B cell (primary cell): ENCODE data around the gene ANXA4. TPM values are rescaled to one million over a fixed set of nuclear protein-coding genes. Genes with fewer than 3 reads are reported as not detected.

ENCODE experiments used
- ATAC-seq: fragments of 200-7000 bp; cut with Tn5 transposase; one replicate; pipeline ENCODE4 v1.10.0; 2021; ENCODE audit warnings: low read depth, mild to moderate bottlenecking, moderate number of reproducible peaks, moderate library complexity
- CTCF ChIA-PET: fragments of 350-600 bp; sonication (Branson Sonifier 250); formaldehyde crosslinking; loops from one replicate; lab custom pipeline; 2021; ENCODE audit warnings: antibody characterized with exemption, inconsistent platforms; lab: Charles Lee
- POLR2A ChIA-PET: fragments of 350-600 bp; sonication (Branson Sonifier 250); formaldehyde crosslinking; loops from one replicate; lab custom pipeline; 2021; ENCODE audit warnings: antibody characterized with exemption; lab: Charles Lee
- DNase-seq: peaks from one replicate; pipeline ENCODE4 v3.0.0; 2013
- H2AFZ ChIP-seq: 2 replicates; pipeline ENCODE4 v1.6.1; 2012; ENCODE audit warnings: mild to moderate bottlenecking, low read depth, low read length; ENCODE audit not compliant: insufficient read depth, poor library complexity, severe bottlenecking
- H3K27ac ChIP-seq, 2 donors: 1 replicate in 1 of 2; 2 replicates in 1 of 2; pipeline ENCODE4 v1.5.1; 2012 to 2013; ENCODE audit warnings: low read length in 2 of 2, mild to moderate bottlenecking in 2 of 2, moderate library complexity in 1 of 2
- H3K27me3 ChIP-seq, 4 experiments: fragments of 200-600 bp in 1 of 4; sonication (generic) in 1 of 4; replicated peaks in 1 of 4; 1 replicate in 2 of 4; 2 replicates in 2 of 4; pipeline versions ENCODE4 v1.6.1 to v1.7.0; 2013 to 2016; ENCODE audit warnings: low read length in 3 of 4, mild to moderate bottlenecking in 2 of 4, mixed read lengths in 1 of 4, moderate library complexity in 1 of 4; ENCODE audit not compliant: insufficient read depth in 4 of 4, control insufficient read depth in 3 of 4; ENCODE audit errors: control extremely low read depth in 1 of 4
- H3K36me3 ChIP-seq, 2 experiments: replicated peaks in 1 of 2; 1 replicate in 1 of 2; 2 replicates in 1 of 2; pipeline versions ENCODE4 v1.6.1 to v1.7.1; 2013; ENCODE audit warnings: low read length in 1 of 2; ENCODE audit not compliant: insufficient read depth in 2 of 2, control insufficient read depth in 1 of 2; ENCODE audit errors: control extremely low read depth in 1 of 2, extremely low read depth in 1 of 2
- H3K4me1 ChIP-seq, 2 donors: fragments of 200-600 bp in 1 of 2; sonication (generic) in 1 of 2; 1 replicate in 1 of 2; 2 replicates in 1 of 2; pipeline versions ENCODE4 v1.5.1 to v1.6.1; 2013 to 2017; ENCODE audit warnings: low read length in 2 of 2; ENCODE audit not compliant: control insufficient read depth in 2 of 2, insufficient read depth in 2 of 2
- H3K4me2 ChIP-seq: replicated peaks from 2 replicates; pipeline ENCODE3; 2012; ENCODE audit warnings: mild to moderate bottlenecking, low read depth, low read length; ENCODE audit not compliant: poor library complexity, severe bottlenecking
- H3K4me3 ChIP-seq, 5 experiments: fragments of 200-600 bp in 1 of 5; sonication (generic) in 1 of 5; 1 replicate in 3 of 5; 2 replicates in 2 of 5; pipeline versions ENCODE4 v1.5.1 to v1.7.0; 2011 to 2016; ENCODE audit warnings: low read length in 4 of 5, mild to moderate bottlenecking in 4 of 5, low read depth in 2 of 5, control low read depth in 1 of 5, moderate library complexity in 1 of 5; ENCODE audit not compliant: insufficient read depth in 1 of 5; ENCODE audit errors: control extremely low read depth in 1 of 5, extremely low read depth in 1 of 5
- H3K79me2 ChIP-seq: fragments of 200-600 bp; sonication (generic); one replicate; pipeline ENCODE4 v1.6.0; 2016; ENCODE audit warnings: low read length; ENCODE audit not compliant: control insufficient read depth, insufficient read depth
- H3K9ac ChIP-seq: fragments of 200-600 bp; sonication (generic); 2 replicates; pipeline ENCODE4 v1.6.1; 2017; ENCODE audit warnings: mild to moderate bottlenecking, low read length, moderate library complexity
- H3K9me3 ChIP-seq, 3 donors: one replicate each; pipeline versions ENCODE4 v1.6.1 to v1.7.1; 2013; ENCODE audit warnings: low read length in 2 of 3; ENCODE audit not compliant: control insufficient read depth in 2 of 3, insufficient read depth in 1 of 3; ENCODE audit errors: control extremely low read depth in 1 of 3
- H4K20me1 ChIP-seq: 2 replicates; pipeline ENCODE4 v1.6.0; 2012; ENCODE audit warnings: mild to moderate bottlenecking, low read length; ENCODE audit not compliant: insufficient read depth, control insufficient read depth, poor library complexity, severe bottlenecking
- H3K27ac Mint-ChIP-seq: one replicate; pipeline ENCODE4 v1.8.0; 2021; ENCODE audit warnings: mixed read lengths
- H3K27me3 Mint-ChIP-seq: one replicate; pipeline ENCODE4 v1.8.0; 2021; ENCODE audit warnings: mixed read lengths
- H3K4me1 Mint-ChIP-seq: one replicate; pipeline ENCODE4 v1.8.0; 2021; ENCODE audit warnings: mixed read lengths
- H3K4me3 Mint-ChIP-seq: one replicate; pipeline ENCODE4 v1.8.0; 2021; ENCODE audit warnings: mixed read lengths
- H3K9me3 Mint-ChIP-seq: one replicate; pipeline ENCODE4 v1.8.0; 2022; ENCODE audit warnings: mixed read lengths; ENCODE audit not compliant: insufficient read depth
- CTCF ChIP-seq: fragments of 200-600 bp; IDR thresholded peaks from one replicate; pipeline ENCODE4 v1.8.0; 2022; ENCODE audit warnings: antibody characterized with exemption, mild to moderate bottlenecking
- EZH2 ChIP-seq: IDR thresholded peaks from 2 replicates; pipeline ENCODE4 v1.6.1; 2012; ENCODE audit warnings: borderline replicate concordance, low read depth, mild to moderate bottlenecking, moderate library complexity, low read length; ENCODE audit not compliant: insufficient read depth, poor library complexity, severe bottlenecking
- WGBS: methylation state at CpG from one replicate; pipeline ENCODE4 v1.1.5; 2013; ENCODE audit warnings: missing lambda C conversion rate; ENCODE audit not compliant: insufficient coverage; 5-methylcytosine and 5-hydroxymethylcytosine counted together
- intact Hi-C: fragments of 100-400 bp; cut with micrococcal nuclease; formaldehyde crosslinking; loops from one replicate; pipeline ENCODE4 v1.10.0; 2022
- polyA plus RNA-seq: library from polyadenylated mRNA; depleted of rRNA; stranded (reverse); fragments of >200 nt; gene quantifications from 2 replicates; pipeline ENCODE4 v1.2.3, GENCODE V29; 2012
- total RNA-seq, 2 donors: library from RNA; stranded (reverse); fragments of 120-200 nt in 1 of 2; gene quantifications; 1 replicate in 1 of 2; 2 replicates in 1 of 2; pipeline versions ENCODE4 v1.2.3 to v1.2.4, GENCODE V29; 2013 to 2022

ANXA4 gene
- total and polyA plus RNA-seq, 2 donors (not counting 1 experiment from before 2014, with no cell fraction given) = 28.4 to 61.7 TPM

- no peaks in the 10 kb centered on the region for H4K20me1 ChIP-seq
- intact Hi-C loops = loop anchor here (10.0 kb wide), 1 partner anchor 376 kb away; the partner anchor contains the start of gene NFU1
- H3K79me2 ChIP-seq = no peaks in the 10 kb centered on the region
- H3K4me1 Mint-ChIP-seq = no peaks in the 10 kb centered on the region
- no peaks in the 10 kb centered on the region for H3K27me3 Mint-ChIP-seq
- H3K27me3 ChIP-seq = no peaks in the 10 kb centered on the region
- no peak for TF ChIP-seq CTCF
- no peak for TF ChIP-seq EZH2
- peaks cover 4 to 27% of the 10 kb centered on the region in 2 experiments for H3K36me3 ChIP-seq
- DNase-seq (no peak), ATAC-seq (no peak)
- 96% methylated on average over 5 of the region's 5 CpGs for WGBS
- H3K4me3 ChIP-seq = no peak overlapping the region
- H3K9me3 ChIP-seq = no peaks in the 10 kb centered on the region
- no peak overlapping the region for H3K4me3 Mint-ChIP-seq
- no peak overlapping the region for H3K27ac Mint-ChIP-seq
- no peak overlapping the region for H2AFZ ChIP-seq
- H3K4me2 ChIP-seq = no peak overlapping the region
- CTCF ChIA-PET = interaction anchor here (1.7 to 11.9 kb wide), 3 partner anchors 35 to 86 kb away, joined by 5 to 440 read pairs (median 76); no protein-coding TSS in a partner anchor
- H3K9ac ChIP-seq = no peak overlapping the region
- no peaks in the 10 kb centered on the region for H3K9me3 Mint-ChIP-seq
- H3K4me1 ChIP-seq = no peaks in the 10 kb centered on the region
- POLR2A ChIA-PET = no interaction called here
- no peak overlapping the region for H3K27ac ChIP-seq
Observed at GRCh38 chr2:69811018-69811417, 69.1 kb downstream of the ANXA4 start.

- no peak for ATAC-seq
- H3K4me3 Mint-ChIP-seq = no peak overlapping the region
- H3K9me3 Mint-ChIP-seq = no peaks in the 10 kb centered on the region
- Histone ChIP-seq H2AFZ (no peak overlapping the region), H3K4me3 (no peak overlapping the region), H3K4me2 (no peak overlapping the region), H3K9ac (no peak overlapping the region), H3K36me3 (peaks cover 4 to 21% of the 10 kb centered on the region in 2 experiments), H3K9me3 (no peaks in the 10 kb centered on the region), H3K79me2 (no peaks in the 10 kb centered on the region), H3K4me1 (no peaks in the 10 kb centered on the region), H3K27ac (no peak overlapping the region), H3K27me3 (no peaks in the 10 kb centered on the region), H4K20me1 (no peaks in the 10 kb centered on the region)
- DNase-seq = no peak
- WGBS = 100% methylated on average over 2 of the region's 3 CpGs
- TF ChIP-seq EZH2 = no peak
- no peak for TF ChIP-seq CTCF
- no peaks in the 10 kb centered on the region for H3K27me3 Mint-ChIP-seq
- no peak overlapping the region for H3K27ac Mint-ChIP-seq
- POLR2A ChIA-PET = no interaction called here
- CTCF ChIA-PET = interaction anchor here (0.6 to 11.9 kb wide), 4 partner anchors 10 to 1528 kb away, joined by 3 to 440 read pairs (median 6); no protein-coding TSS in a partner anchor
- H3K4me1 Mint-ChIP-seq = no peaks in the 10 kb centered on the region
- intact Hi-C loops = loop anchor here (10.0 kb wide), 1 partner anchor 377 kb away; the partner anchor contains the start of gene NFU1
Observed at GRCh38 chr2:69811591-69811990, 69.7 kb downstream of the ANXA4 start.
